T-helper 1 cell treated with Interleukin-12 subunit alpha and Interleukin-12 subunit beta and Interleukin-4 antibody, amounts not matched to agents 30 μg/mL and 1 μg/mL, for 36 hours (primary cell): Measurements from ENCODE around the gene TTC6.

Source experiments
- H3K27ac Mint-ChIP-seq: one replicate; pipeline ENCODE4 v1.8.0; 2021; ENCODE audit warnings: mild to moderate bottlenecking, mixed read lengths
- H3K27me3 Mint-ChIP-seq: one replicate; pipeline ENCODE4 v1.8.0; 2021; ENCODE audit warnings: low read depth, mixed read lengths
- H3K36me3 Mint-ChIP-seq: one replicate; pipeline ENCODE4 v1.8.0; 2021; ENCODE audit warnings: low read depth, mixed read lengths
- H3K4me1 Mint-ChIP-seq: one replicate; pipeline ENCODE4 v1.8.0; 2021; ENCODE audit warnings: low read depth, mixed read lengths
- H3K4me3 Mint-ChIP-seq: one replicate; pipeline ENCODE4 v1.8.0; 2021; ENCODE audit warnings: mild to moderate bottlenecking, moderate library complexity, mixed read lengths
- H3K9me3 Mint-ChIP-seq: one replicate; pipeline ENCODE4 v1.8.0; 2021; ENCODE audit warnings: mixed read lengths

TTC6 gene

DNA sequence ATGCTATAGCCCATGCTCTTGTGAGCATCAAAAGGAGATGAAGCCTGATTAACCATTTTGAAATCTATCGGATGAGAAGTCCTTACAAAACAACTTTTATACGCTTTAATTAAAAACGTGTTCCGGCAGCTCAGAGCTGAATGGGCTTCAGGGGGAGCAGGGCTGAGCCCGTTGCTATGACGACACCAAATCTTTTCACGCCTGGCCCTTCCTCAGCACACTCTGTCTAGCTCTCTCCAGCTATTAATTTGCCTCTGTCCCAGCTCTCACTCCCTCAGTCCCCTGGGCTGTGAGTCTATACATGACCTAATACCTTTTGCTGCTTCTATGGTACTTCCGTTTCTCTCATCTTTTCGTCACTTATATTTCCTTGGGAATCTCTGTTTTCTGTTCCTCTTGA lies 16.2 kb upstream of the TTC6 start:
- Mint-ChIP-seq H3K27ac (no peak overlapping the region), H3K9me3 (no peaks in the 10 kb centered on the region), H3K36me3 (no peaks in the 10 kb centered on the region), H3K27me3 (peaks cover 16% of the 10 kb centered on the region), H3K4me1 (no peaks in the 10 kb centered on the region), H3K4me3 (no peak overlapping the region)

- H3K27me3 Mint-ChIP-seq, result peaks cover 22% of the 10 kb centered on the region
- no peak overlapping the region for H3K27ac Mint-ChIP-seq
- H3K9me3 Mint-ChIP-seq, result no peaks in the 10 kb centered on the region
- no peak overlapping the region for H3K4me3 Mint-ChIP-seq
- H3K36me3 Mint-ChIP-seq, result no peaks in the 10 kb centered on the region
- no peaks in the 10 kb centered on the region for H3K4me1 Mint-ChIP-seq
Measured at GRCh38 chr14:37580146-37580545, 15.3 kb upstream of the TTC6 start.

- Mint-ChIP-seq H3K27me3 (peaks cover 49% of the 10 kb centered on the region), H3K4me1 (no peaks in the 10 kb centered on the region), H3K9me3 (no peaks in the 10 kb centered on the region), H3K4me3 (no peak overlapping the region), H3K36me3 (no peaks in the 10 kb centered on the region), H3K27ac (no peak overlapping the region)
Measured at GRCh38 chr14:37583358-37584210, 11.8 kb upstream of the TTC6 start.

- no peak overlapping the region for H3K27ac Mint-ChIP-seq
- peaks cover 2% of the 10 kb centered on the region for H3K36me3 Mint-ChIP-seq
- peaks cover 57% of the 10 kb centered on the region for H3K27me3 Mint-ChIP-seq
- H3K9me3 Mint-ChIP-seq, result no peaks in the 10 kb centered on the region
- no peak overlapping the region for H3K4me3 Mint-ChIP-seq
- H3K4me1 Mint-ChIP-seq, result no peaks in the 10 kb centered on the region
Measured at GRCh38 chr14:37584211-37585100, 11.0 kb upstream of the TTC6 start.

DNA sequence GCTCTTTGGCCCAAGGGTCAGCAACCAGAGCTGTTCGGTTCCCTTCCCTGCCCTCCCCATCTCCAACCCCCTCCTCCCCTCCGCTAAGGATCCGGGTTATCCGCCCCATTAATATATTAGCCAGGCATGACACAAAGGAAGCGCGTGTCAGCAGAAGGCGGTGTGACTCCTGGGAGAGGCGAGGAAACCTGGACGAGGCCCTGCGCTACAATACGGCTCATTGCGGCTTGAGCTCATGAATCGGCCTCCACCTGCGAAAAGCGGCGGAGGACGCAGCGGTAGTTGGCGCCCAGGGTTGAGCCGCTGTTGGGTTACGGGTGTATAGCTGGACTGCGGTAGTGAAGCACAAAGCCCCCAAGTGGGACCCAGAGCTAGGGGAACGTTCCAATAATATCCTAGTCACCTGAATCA lies 10.3 kb upstream of the TTC6 start:
- peaks cover 2% of the 10 kb centered on the region for H3K36me3 Mint-ChIP-seq
- H3K4me1 Mint-ChIP-seq, result no peaks in the 10 kb centered on the region
- H3K27ac Mint-ChIP-seq, result no peak overlapping the region
- H3K9me3 Mint-ChIP-seq, result no peaks in the 10 kb centered on the region
- no peak overlapping the region for H3K4me3 Mint-ChIP-seq
- H3K27me3 Mint-ChIP-seq, result peaks cover 61% of the 10 kb centered on the region

DNA sequence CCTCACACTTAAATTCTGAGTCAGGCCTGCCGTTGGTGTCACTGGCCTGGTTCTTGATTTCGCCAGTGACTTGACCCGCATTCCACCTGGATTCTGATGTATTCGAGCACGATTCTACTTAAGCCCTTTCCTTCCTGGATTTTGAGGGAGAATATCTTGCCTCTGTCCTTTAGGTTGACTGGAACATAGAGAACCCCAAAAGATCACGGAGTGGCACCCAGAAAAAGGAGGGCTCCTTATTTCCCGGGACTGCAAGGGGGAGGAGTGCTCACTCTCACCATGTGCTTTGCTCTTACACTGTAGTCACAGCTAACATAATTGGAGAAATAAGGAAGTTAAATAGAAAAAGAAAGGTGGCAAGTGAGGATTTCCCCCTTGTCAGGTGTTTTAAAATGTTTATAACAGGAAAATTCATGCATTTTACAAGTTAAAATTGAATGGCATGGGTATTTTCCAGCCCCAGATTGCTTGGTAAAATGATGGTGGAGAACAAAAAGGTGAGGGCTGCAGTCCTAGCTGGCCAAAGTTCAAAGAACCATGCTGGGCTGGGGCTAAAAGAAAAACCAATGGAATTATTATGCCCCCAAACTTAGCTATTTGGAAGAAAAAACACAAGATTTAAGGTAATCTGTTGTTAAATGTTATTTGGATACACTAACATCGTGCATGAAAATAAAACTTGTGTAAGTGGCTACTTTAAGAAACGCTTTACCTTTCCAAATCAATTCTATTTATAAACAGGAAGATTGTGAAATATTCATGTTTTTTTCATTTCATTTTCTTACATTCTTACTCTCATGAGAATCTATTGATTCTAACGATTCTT lies 9.2 kb upstream of the TTC6 start:
- H3K4me3 Mint-ChIP-seq, result no peak overlapping the region
- peaks cover 69% of the 10 kb centered on the region for H3K27me3 Mint-ChIP-seq
- no peaks in the 10 kb centered on the region for H3K4me1 Mint-ChIP-seq
- H3K27ac Mint-ChIP-seq, result no peak overlapping the region
- H3K9me3 Mint-ChIP-seq, result no peaks in the 10 kb centered on the region
- peaks cover 2% of the 10 kb centered on the region for H3K36me3 Mint-ChIP-seq

DNA sequence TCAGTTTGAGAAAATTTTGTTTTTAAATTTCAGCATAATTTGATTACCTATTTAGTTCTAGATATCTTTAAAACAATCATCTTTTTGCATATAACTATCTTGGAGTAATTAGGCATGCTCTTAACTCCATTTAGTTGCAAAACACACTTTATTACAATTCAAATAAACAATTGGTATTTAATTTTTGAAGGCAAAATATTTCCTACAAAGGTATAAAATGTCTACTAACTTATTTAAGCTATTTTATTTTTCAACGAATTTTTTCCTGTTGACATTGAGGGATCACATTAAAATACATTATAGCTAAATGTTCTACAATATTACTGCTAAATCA lies 8.7 kb upstream of the TTC6 start:
- Mint-ChIP-seq H3K4me1 (no peaks in the 10 kb centered on the region), H3K27me3 (peaks cover 67% of the 10 kb centered on the region), H3K9me3 (no peaks in the 10 kb centered on the region), H3K4me3 (no peak overlapping the region), H3K27ac (no peak overlapping the region), H3K36me3 (peaks cover 2% of the 10 kb centered on the region)

DNA sequence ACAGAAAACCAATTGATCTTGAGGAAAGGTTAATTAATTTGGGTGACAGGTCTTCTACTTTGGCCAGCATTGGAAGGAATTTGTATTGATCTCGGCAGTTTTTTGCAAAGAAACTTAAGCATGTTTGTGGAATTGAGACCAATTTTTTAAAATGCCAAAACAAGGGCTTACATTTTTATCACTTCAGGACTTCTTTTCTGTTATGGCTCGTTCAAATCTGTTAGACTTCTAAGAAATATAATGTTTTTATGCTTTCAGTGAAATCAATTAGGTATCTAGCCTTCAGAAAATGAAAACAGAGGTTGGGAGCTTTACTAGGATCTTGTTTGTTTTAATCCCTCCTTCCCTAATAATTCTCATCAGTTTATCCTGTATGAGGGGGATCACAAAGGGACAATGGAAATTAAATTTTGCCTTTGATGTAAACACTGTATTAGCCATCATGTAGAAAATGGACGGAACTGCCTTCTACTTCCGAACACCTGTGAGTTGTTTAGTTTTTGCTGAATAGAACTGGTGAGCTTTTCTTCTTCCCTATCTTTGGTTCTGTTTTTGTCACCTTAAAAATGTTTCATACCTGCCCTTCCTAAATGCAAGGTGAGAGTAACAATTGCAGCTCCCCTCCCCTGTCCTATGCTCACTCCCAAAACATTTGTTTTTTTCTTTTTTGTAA lies 8.2 kb upstream of the TTC6 start:
- Mint-ChIP-seq H3K4me1 (no peaks in the 10 kb centered on the region), H3K27ac (no peak overlapping the region), H3K27me3 (peaks cover 67% of the 10 kb centered on the region), H3K4me3 (no peak overlapping the region), H3K9me3 (no peaks in the 10 kb centered on the region), H3K36me3 (peaks cover 2% of the 10 kb centered on the region)

GRCh38 chr14:37587881-37588666 lies 7.4 kb upstream of the TTC6 start:
- Mint-ChIP-seq H3K9me3 (no peaks in the 10 kb centered on the region), H3K27me3 (peaks cover 73% of the 10 kb centered on the region), H3K27ac (no peak overlapping the region), H3K36me3 (peaks cover 2% of the 10 kb centered on the region), H3K4me1 (no peaks in the 10 kb centered on the region), H3K4me3 (no peak overlapping the region)

- Mint-ChIP-seq H3K4me1 (no peaks in the 10 kb centered on the region), H3K9me3 (no peaks in the 10 kb centered on the region), H3K4me3 (no peak overlapping the region), H3K36me3 (peaks cover 2% of the 10 kb centered on the region), H3K27ac (no peak overlapping the region), H3K27me3 (peaks cover 76% of the 10 kb centered on the region)
Measured at GRCh38 chr14:37588667-37588955, 6.8 kb upstream of the TTC6 start.

- H3K27ac Mint-ChIP-seq, result no peak overlapping the region
- peaks cover 81% of the 10 kb centered on the region for H3K27me3 Mint-ChIP-seq
- H3K4me1 Mint-ChIP-seq, result peaks cover 3% of the 10 kb centered on the region
- H3K36me3 Mint-ChIP-seq, result peaks cover 4% of the 10 kb centered on the region
- H3K9me3 Mint-ChIP-seq, result no peaks in the 10 kb centered on the region
- no peak overlapping the region for H3K4me3 Mint-ChIP-seq
Measured at GRCh38 chr14:37588956-37589714, 6.3 kb upstream of the TTC6 start.

- Mint-ChIP-seq H3K36me3 (peaks cover 6% of the 10 kb centered on the region), H3K4me3 (no peak overlapping the region), H3K4me1 (peaks cover 5% of the 10 kb centered on the region), H3K27ac (no peak overlapping the region), H3K27me3 (peaks cover 81% of the 10 kb centered on the region), H3K9me3 (no peaks in the 10 kb centered on the region)
Measured at GRCh38 chr14:37589715-37590427, 5.6 kb upstream of the TTC6 start.
